GM10847 (cell line): ENCODE data around the gene DELE1.

Experiments
- POLR2A ChIP-seq: IDR thresholded peaks from 2 replicates; pipeline ENCODE4 v1.6.1; 2011; ENCODE audit not compliant: insufficient read length; ENCODE audit errors: extremely low read depth

The DELE1 gene

GRCh38 chr5:141880961-141881801 is 42.5 kb upstream of the DELE1 start:
- TF ChIP-seq POLR2A = no peak

GRCh38 chr5:141881886-141882285 is 41.8 kb upstream of the DELE1 start:
- TF ChIP-seq POLR2A = no peak

- TF ChIP-seq POLR2A = no peak
Observed at GRCh38 chr5:141882594-141883183, 41.0 kb upstream of the DELE1 start.

- TF ChIP-seq POLR2A = no peak
Observed at GRCh38 chr5:141883184-141883891, 40.3 kb upstream of the DELE1 start.

- no peak for TF ChIP-seq POLR2A
Observed at GRCh38 chr5:141883892-141884318, 39.8 kb upstream of the DELE1 start.

GRCh38 chr5:141889282-141889871 is 34.3 kb upstream of the DELE1 start:
- TF ChIP-seq POLR2A = no peak

- no peak for TF ChIP-seq POLR2A
Observed at GRCh38 chr5:141897425-141897824, 26.2 kb upstream of the DELE1 start.

- TF ChIP-seq POLR2A = no peak
Observed at GRCh38 chr5:141898448-141899049, 25.1 kb upstream of the DELE1 start.

- no peak for TF ChIP-seq POLR2A
Observed at GRCh38 chr5:141902015-141902814, 21.5 kb upstream of the DELE1 start.

- TF ChIP-seq POLR2A = no peak
Observed at GRCh38 chr5:141903261-141903660, 20.4 kb upstream of the DELE1 start.

- no peak for TF ChIP-seq POLR2A
Observed at GRCh38 chr5:141904551-141904950, 19.1 kb upstream of the DELE1 start.

- no peak for TF ChIP-seq POLR2A
Observed at GRCh38 chr5:141906517-141906916, 17.2 kb upstream of the DELE1 start.

GRCh38 chr5:141906972-141907371 is 16.7 kb upstream of the DELE1 start:
- TF ChIP-seq POLR2A = no peak

- TF ChIP-seq POLR2A = no peak
Observed at GRCh38 chr5:141908796-141909195, 14.9 kb upstream of the DELE1 start.
